GM19372 (cell line): Measurements from ENCODE around the gene PSMG1.
"Not testable (repeated sequence)": the region's sequence is repeated elsewhere in the genome, so short reads cannot be mapped to it uniquely, and the experiment has no call there.

Source experiments
- ATAC-seq: cut with Tn5 transposase; IDR thresholded peaks from one replicate; pipeline ENCODE4 v1.9.1; 2021; ENCODE audit warnings: mild to moderate bottlenecking, low read depth, moderate library complexity; ENCODE audit not compliant: unreplicated experiment

PSMG1 gene

GRCh38 chr21:39159342-39160063 is 23.7 kb downstream of the PSMG1 start:
- no peak for ATAC-seq

GRCh38 chr21:39157241-39157640 is 26.0 kb downstream of the PSMG1 start:
- ATAC-seq, result not testable (repeated sequence)

GRCh38 chr21:39156024-39156423 is 27.2 kb downstream of the PSMG1 start:
- no peak for ATAC-seq

GRCh38 chr21:39155578-39155977 is 27.7 kb downstream of the PSMG1 start:
- no peak for ATAC-seq

GRCh38 chr21:39153842-39154241 is 29.4 kb downstream of the PSMG1 start:
- no peak for ATAC-seq

GRCh38 chr21:39153373-39153772 is 29.9 kb downstream of the PSMG1 start:
- ATAC-seq, result no peak

GRCh38 chr21:39152271-39152670 is 31.0 kb downstream of the PSMG1 start:
- ATAC-seq, result no peak

- no peak for ATAC-seq
These were observed 32.4 kb downstream of the PSMG1 start for GRCh38 chr21:39150877-39151276.

GRCh38 chr21:39150316-39150715 is 32.9 kb downstream of the PSMG1 start:
- ATAC-seq, result no peak

- no peak for ATAC-seq
These were observed 33.4 kb downstream of the PSMG1 start for GRCh38 chr21:39149882-39150281.

- no peak for ATAC-seq
These were observed 34.3 kb downstream of the PSMG1 start for GRCh38 chr21:39148975-39149374.

GRCh38 chr21:39144191-39144590 is 39.1 kb downstream of the PSMG1 start:
- ATAC-seq, result no peak

- no peak for ATAC-seq
These were observed 40.3 kb downstream of the PSMG1 start for GRCh38 chr21:39142972-39143371.

GRCh38 chr21:39141502-39141901 is 41.7 kb downstream of the PSMG1 start:
- no peak for ATAC-seq

- ATAC-seq, result no peak
These were observed 45.7 kb downstream of the PSMG1 start for GRCh38 chr21:39137248-39138178.

- no peak for ATAC-seq
These were observed 46.5 kb downstream of the PSMG1 start for GRCh38 chr21:39136711-39137110.

- not testable (repeated sequence) for ATAC-seq
These were observed 47.1 kb downstream of the PSMG1 start for GRCh38 chr21:39136138-39136537.

- ATAC-seq, result no peak
These were observed 48.9 kb downstream of the PSMG1 start for GRCh38 chr21:39134288-39134810.

GRCh38 chr21:39132248-39132647 is 51.0 kb downstream of the PSMG1 start:
- no peak for ATAC-seq

- ATAC-seq, result no peak
These were observed 51.5 kb downstream of the PSMG1 start for GRCh38 chr21:39131791-39132190.

GRCh38 chr21:39127506-39127905 is 55.7 kb downstream of the PSMG1 start:
- ATAC-seq, result no peak

GRCh38 chr21:39126486-39126806 is 56.8 kb downstream of the PSMG1 start:
- no peak for ATAC-seq
